ENCODE results near the gene VN1R5. TPM values are rescaled to one million over a fixed set of nuclear protein-coding genes. Genes with fewer than 3 reads are reported as not detected.

VN1R5 gene
- total RNA-seq, 1 donor from 2014 or later = not detected

GRCh38 chr1:247246325-247247115, 9.4 kb upstream of the VN1R5 start:
- Histone ChIP-seq H3K9me3 (no peaks in the 10 kb centered on the region), H3K27ac (no peak overlapping the region), H3K4me3 (no peak overlapping the region), H3K27me3 (no peaks in the 10 kb centered on the region), H3K4me1 (no peaks in the 10 kb centered on the region), H3K36me3 (no peaks in the 10 kb centered on the region)
- DNase-seq (ENCODE audit: extremely low spot score in 2 of 2) = no peak
- intact Hi-C loops (cut with DNase I) = no loop called here
- TF ChIP-seq POLR2AphosphoS5 (IDR thresholded peaks at IDR 0.05; ENCODE audit: insufficient read depth in 1 of 2, low read depth in 1 of 2) (no peak), CTCF (IDR thresholded peaks at IDR 0.05) (no peak), POLR2A (IDR thresholded peaks at IDR 0.05) (no peak)

- H3K4me1 ChIP-seq = no peaks in the 10 kb centered on the region
- H3K36me3 ChIP-seq = no peaks in the 10 kb centered on the region
- H3K9me3 ChIP-seq = no peaks in the 10 kb centered on the region
- no peak overlapping the region for H3K4me3 ChIP-seq
- no peak for DNase-seq (ENCODE audit: extremely low spot score in 2 of 2)
- H3K27ac ChIP-seq = no peak overlapping the region
- intact Hi-C loops (cut with DNase I) = no loop called here
- no peak for TF ChIP-seq CTCF (IDR thresholded peaks at IDR 0.05)
- TF ChIP-seq POLR2AphosphoS5 (IDR thresholded peaks at IDR 0.05; ENCODE audit: insufficient read depth in 1 of 2, low read depth in 1 of 2) = no peak
- no peak for TF ChIP-seq POLR2A (IDR thresholded peaks at IDR 0.05)
- no peaks in the 10 kb centered on the region for H3K27me3 ChIP-seq
These were observed 8.3 kb upstream of the VN1R5 start for GRCh38 chr1:247247568-247247967.

GRCh38 chr1:247266053-247266452, 10.2 kb downstream of the VN1R5 start:
- intact Hi-C loops (cut with DNase I) = no loop called here
- Histone ChIP-seq H3K4me1 (no peaks in the 10 kb centered on the region), H3K4me3 (no peak overlapping the region), H3K27ac (no peak overlapping the region), H3K27me3 (no peaks in the 10 kb centered on the region), H3K9me3 (no peaks in the 10 kb centered on the region), H3K36me3 (no peaks in the 10 kb centered on the region)
- DNase-seq (ENCODE audit: extremely low spot score in 2 of 2) = no peak
- TF ChIP-seq POLR2A (IDR thresholded peaks at IDR 0.05) (no peak), POLR2AphosphoS5 (IDR thresholded peaks at IDR 0.05; ENCODE audit: insufficient read depth in 1 of 2, low read depth in 1 of 2) (no peak), CTCF (IDR thresholded peaks at IDR 0.05) (no peak)

- no peak for DNase-seq (ENCODE audit: extremely low spot score in 2 of 2)
- intact Hi-C loops (cut with DNase I) = no loop called here
- H3K27me3 ChIP-seq = no peaks in the 10 kb centered on the region
- TF ChIP-seq POLR2A (IDR thresholded peaks at IDR 0.05) (no peak), POLR2AphosphoS5 (IDR thresholded peaks at IDR 0.05; ENCODE audit: insufficient read depth in 1 of 2, low read depth in 1 of 2) (no peak), CTCF (IDR thresholded peaks at IDR 0.05) (no peak)
- H3K9me3 ChIP-seq = no peaks in the 10 kb centered on the region
- H3K27ac ChIP-seq = no peak overlapping the region
- no peaks in the 10 kb centered on the region for H3K36me3 ChIP-seq
- H3K4me3 ChIP-seq = no peak overlapping the region
- no peaks in the 10 kb centered on the region for H3K4me1 ChIP-seq
These were observed 12.6 kb downstream of the VN1R5 start for GRCh38 chr1:247268390-247269045.

- Histone ChIP-seq H3K4me3 (no peak overlapping the region), H3K9me3 (no peaks in the 10 kb centered on the region), H3K36me3 (no peaks in the 10 kb centered on the region), H3K4me1 (no peaks in the 10 kb centered on the region), H3K27me3 (no peaks in the 10 kb centered on the region), H3K27ac (no peak overlapping the region)
- intact Hi-C loops (cut with DNase I) = no loop called here
- no peak for TF ChIP-seq POLR2AphosphoS5 (IDR thresholded peaks at IDR 0.05; ENCODE audit: insufficient read depth in 1 of 2, low read depth in 1 of 2)
- DNase-seq (ENCODE audit: extremely low spot score in 2 of 2) = no peak
These were observed 13.3 kb downstream of the VN1R5 start for GRCh38 chr1:247269133-247269532.
